Endometrial microvascular endothelial cells (primary cell): Measurements from ENCODE around the gene NUDT12. TPM values are rescaled to one million over a fixed set of nuclear protein-coding genes. Genes with fewer than 3 reads are reported as not detected.

Experiments
- in situ Hi-C: cut with HindIII; loops from 2 replicates; pipeline ENCODE4 v1.10.0; 2017; ENCODE audit warnings: low sequenced_read_pairs, low pct_unique_long_range_greater_than_20kb; ENCODE audit errors: inconsistent ontology term
- total RNA-seq: library from RNA; depleted of rRNA; stranded (reverse); fragments of >200 nt; gene quantifications from one replicate; pipeline ENCODE4 v1.2.3, GENCODE V29; 2015; ENCODE audit errors: inconsistent ontology term

Gene NUDT12
- total RNA-seq, 1 donor from 2014 or later, result 4.2 TPM

DNA sequence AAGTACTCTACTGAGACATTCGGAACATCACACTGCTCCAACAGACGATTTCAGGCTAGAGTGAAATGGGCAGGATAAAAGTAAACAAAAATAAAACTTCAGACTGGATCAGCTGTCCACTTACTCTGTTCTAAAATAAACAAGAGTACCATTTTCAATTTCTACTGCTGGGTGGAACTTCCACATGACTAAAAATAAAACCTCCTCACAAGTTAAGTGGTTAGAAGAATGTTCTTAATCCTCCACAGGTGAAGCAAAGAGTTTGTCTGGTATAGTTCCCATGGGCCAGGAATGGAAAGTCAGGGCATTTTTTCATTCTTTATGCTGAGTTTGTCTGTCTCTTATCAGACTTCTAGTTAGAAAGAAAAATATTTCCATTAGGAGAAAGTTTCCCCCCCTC, 15.7 kb downstream of the NUDT12 start:
- in situ Hi-C loops, result no loop called here

DNA sequence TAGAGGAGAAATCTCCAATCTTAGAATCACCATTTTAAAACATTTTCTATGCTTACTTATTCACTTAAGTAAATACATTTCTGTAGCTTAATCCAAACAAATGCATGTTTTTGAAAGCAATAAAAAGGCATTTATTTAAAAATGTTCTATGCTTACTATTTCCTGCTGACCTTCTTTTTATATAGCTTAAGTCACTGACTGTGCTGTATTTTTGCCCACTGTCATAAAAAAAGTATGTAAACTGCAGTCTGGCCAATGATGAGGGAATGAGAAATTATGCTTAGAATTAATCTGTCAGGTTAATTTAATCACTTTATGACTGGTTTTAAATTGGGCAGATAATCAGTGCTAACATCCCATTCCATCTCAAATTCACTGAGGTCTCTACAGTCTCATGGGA, 20.1 kb downstream of the NUDT12 start:
- in situ Hi-C loops, result no loop called here

GRCh38 chr5:103541569-103541968, 21.0 kb downstream of the NUDT12 start:
- in situ Hi-C loops, result no loop called here

DNA sequence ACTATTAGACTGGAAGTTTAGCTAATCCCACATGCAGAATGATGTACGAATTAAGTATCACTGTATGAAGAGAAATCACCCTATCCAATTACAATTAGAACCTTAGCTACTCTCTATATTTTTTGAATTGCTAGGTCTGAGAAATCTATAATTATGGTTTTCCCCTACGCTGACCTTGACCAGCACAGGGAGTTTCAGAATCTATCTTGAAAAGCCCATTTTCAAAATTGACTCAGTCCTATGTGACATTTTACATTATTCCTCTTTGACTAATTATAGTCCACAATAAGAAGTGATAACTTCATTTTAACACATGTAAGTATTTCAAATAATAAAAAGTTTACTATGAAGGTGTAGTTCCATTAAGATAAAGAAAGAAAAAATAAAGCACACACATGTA, 21.5 kb downstream of the NUDT12 start:
- in situ Hi-C loops, result no loop called here

DNA sequence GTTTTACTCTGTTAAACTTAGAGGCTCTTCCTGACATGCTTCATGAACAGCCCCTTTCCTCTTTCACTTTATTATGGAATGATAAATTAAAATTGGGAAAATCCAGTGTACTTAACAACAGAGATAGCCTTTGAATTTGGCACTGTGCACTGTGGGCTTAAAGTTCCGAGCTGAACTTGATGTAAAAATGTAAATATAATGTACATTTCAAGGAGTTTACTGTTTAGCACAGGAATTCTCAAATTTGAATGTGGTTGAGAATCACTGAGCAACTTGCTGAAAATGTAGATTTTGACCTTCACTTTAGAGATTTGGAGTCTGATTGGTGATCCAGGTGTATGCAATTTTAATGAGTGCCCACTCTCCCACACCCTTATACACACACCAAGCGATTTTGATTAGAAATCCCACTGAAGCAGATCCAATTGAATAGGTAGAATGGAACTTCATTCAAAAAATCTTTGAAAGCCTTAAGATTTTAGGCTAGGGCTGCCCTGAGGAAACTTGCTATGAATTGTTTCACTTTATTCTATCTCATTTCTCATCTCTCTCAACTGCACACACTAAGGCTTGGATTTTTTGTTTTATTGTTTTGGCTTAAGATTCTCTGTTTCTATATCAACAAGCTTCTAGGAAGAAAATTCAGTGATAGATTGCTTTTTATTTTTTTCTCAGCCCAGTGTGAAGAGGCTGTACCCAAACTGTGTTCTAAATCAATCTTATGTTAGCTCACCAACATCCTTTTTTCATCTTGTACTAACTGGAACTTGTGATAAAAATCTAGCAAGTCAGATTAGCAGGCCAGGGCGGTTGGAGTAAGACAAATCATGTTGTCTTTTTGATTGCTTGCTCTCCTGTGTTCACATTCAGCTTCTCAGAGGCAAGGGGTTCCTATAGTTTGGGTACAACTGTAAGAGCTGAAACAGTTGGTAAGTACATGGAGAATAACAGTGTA, 22.9 kb downstream of the NUDT12 start:
- in situ Hi-C loops, result no loop called here

- in situ Hi-C loops, result no loop called here
These were observed 30.4 kb downstream of the NUDT12 start for GRCh38 chr5:103532086-103532734.

DNA sequence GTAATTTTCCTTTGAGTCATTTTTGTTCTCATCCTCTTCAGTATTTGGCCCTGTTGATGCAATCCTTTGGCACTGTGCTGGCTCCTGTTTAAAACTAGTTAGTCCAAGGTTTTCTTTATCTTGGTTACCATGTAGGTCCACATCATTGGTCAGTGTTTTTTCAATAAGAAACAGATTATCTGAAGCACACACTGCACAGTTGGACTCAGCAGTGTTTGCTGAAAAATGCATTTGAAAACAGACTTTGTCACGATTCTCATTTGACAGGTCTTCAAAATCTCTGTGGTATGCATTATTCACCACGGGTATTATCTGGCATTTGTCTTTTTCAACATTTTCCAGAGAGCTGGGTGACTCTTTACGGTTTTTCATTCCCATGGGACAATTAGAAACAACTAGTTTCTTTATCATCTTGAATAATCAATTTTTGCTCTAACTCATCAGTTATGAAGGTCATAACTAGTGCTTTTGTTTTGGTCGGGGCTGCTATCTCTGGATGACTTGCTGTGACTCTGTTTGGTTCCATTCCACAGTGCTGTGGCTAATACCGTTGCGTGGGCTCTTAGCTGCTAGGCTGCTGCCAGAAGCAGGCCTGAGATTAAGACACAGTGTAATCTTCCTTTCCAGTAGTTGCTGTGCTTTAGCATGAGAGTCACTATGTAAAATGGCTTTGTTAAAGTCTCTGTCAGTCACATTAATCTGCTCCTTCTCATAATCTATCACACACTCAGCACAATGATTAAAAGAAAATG, 36.2 kb downstream of the NUDT12 start:
- in situ Hi-C loops, result no loop called here

- in situ Hi-C loops, result no loop called here
These were observed 37.2 kb downstream of the NUDT12 start for GRCh38 chr5:103525361-103525760.

DNA sequence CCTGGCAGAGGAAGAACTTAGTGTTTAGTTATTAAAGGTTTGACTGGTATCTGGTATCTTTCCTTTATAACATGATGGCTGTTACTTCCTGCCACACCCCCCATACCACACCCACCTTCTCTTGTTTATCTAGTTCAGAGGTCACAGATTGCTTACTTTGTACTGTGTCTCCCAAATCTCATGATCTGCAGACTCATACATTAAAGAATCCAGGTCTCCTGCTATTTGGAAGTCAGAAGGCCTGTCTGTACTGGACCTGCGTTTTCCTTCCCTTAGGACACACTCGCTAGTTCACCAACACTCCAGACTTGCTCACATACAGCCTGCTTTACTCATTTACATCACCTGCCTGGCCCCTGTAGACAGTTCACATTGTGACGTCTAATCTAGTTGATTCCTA, 39.3 kb downstream of the NUDT12 start:
- in situ Hi-C loops, result no loop called here

- in situ Hi-C loops, result no loop called here
These were observed 40.0 kb downstream of the NUDT12 start for GRCh38 chr5:103522586-103522985.

- in situ Hi-C loops, result no loop called here
These were observed 43.0 kb downstream of the NUDT12 start for GRCh38 chr5:103519550-103519949.

GRCh38 chr5:103514371-103514770, 48.2 kb downstream of the NUDT12 start:
- in situ Hi-C loops, result no loop called here

DNA sequence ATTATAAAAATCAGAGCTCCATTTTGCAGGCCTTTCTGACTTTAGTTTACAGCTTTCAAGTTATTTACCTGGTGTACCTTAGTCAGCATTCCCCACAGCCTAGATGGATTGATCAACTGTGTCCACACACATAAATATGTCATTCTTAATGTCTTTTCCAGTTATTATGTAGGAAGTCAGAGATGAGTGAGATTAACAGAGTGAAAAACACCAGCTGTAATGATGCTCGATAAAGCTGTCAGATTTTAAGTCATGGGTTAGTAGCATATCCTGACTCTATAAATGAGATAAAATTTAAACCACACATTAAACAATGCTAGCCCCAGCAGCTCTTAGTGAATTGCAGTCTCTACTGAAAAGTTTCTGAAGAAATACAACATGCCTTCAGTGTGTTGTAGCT, 48.9 kb downstream of the NUDT12 start:
- in situ Hi-C loops, result no loop called here

GRCh38 chr5:103512500-103512899, 50.1 kb downstream of the NUDT12 start:
- in situ Hi-C loops, result no loop called here

DNA sequence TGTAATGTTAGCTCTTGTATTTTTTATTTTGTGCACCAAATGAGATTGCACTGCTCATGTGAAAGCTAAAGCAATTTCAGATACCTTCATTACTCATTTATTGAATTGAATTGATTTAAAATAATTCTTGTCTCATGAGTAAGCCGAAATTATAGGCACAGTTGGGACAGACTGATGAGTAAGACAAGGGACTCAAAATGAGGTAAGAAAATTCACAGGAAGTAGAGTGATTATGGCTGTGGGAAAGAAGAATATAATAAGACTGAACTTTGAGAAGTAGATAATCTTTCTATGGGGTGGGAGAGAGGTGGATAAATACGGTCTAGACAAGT, 51.1 kb downstream of the NUDT12 start:
- in situ Hi-C loops, result no loop called here

GRCh38 chr5:103510851-103511553, 51.6 kb downstream of the NUDT12 start:
- in situ Hi-C loops, result no loop called here

DNA sequence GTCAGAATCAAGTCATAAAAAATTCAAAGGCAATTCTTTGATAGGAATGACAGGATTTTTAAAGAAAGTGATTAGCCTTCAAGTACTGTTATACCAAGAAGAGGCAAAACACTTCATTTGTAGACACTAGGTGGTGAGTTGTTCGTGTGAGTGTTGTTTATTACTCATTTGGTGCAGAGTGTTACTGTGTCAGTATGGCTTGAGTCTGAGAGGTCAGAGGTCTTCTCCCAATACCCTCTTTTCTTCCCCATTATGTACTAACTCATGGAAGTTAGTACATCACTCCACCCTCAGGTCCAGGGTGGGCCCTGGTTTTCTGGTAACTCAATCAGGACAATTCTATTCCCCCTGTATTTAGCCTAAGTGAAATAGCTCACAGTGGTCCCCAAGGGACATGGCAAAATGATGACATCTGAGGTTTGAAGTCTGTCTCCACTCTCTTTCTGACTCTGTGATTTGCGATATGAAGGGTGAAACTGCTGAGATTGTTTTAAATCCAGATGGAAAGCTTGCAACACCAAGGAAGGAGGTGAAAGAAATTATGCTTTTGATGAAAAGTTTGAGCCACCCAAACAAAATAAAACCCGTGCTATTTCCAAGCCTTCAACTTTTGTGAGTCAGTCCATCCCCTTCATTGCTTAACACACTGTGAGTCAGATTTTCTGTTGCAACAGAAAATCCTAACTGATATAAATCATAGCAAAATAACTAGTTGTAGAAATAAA, 56.8 kb downstream of the NUDT12 start:
- in situ Hi-C loops, result no loop called here

GRCh38 chr5:103503066-103503465, 59.5 kb downstream of the NUDT12 start:
- in situ Hi-C loops, result no loop called here

DNA sequence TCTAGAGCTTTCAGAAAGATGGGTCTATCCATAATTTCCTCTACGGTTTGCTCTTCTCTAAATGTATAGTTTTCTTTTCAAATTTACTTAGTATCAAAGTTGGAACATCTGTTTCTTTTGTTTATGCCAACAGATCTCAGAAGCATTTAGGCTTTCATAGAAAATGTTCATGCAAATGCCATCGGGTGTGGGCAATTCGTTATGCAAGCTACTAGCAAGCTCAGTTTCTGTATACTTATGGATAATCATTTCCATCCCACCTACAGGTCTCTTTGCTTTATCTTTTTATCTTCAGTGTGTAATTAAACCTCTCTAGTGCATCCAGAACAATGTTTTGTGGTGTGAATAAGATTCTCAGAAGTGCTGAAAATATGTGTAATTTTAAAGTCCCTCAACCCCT, 59.9 kb downstream of the NUDT12 start:
- in situ Hi-C loops, result no loop called here
